Endothelial cell of umbilical vein (primary cell): ENCODE results near the gene CHSY1. TPM values are rescaled to one million over a fixed set of nuclear protein-coding genes. Genes with fewer than 3 reads are reported as not detected.
A peak's percentile ranks its signal among the peaks of the same experiment; 100 is the strongest.

ENCODE experiments used
- BruUV-seq: library from RNA; stranded (reverse); fragments of 400-500 nt; replicated peaks from 2 replicates; lab custom pipeline; 2021; lab: Mats Ljungman, UMichigan
- CTCF ChIA-PET: fragments of 300-600, 350-600 bp; sonication (Branson Sonifier 250); formaldehyde crosslinking; loops from one replicate; lab custom pipeline; 2021; ENCODE audit warnings: antibody characterized with exemption, inconsistent platforms; lab: Charles Lee
- POLR2A ChIA-PET: fragments of 300-600, 350-600 bp; sonication (Branson Sonifier 250); formaldehyde crosslinking; loops from one replicate; lab custom pipeline; 2021; ENCODE audit warnings: antibody characterized with exemption, inconsistent platforms; lab: Charles Lee
- DNase-seq: peaks from one replicate; pipeline ENCODE4 v3.0.0-alpha.2; 2011; ENCODE audit warnings: low read depth, low spot score
- FAIRE-seq: peaks from 2 replicates; lab custom pipeline; 2011; peaks lifted over from hg19 to GRCh38; lab: Jason Lieb, UNC
- H2AFZ ChIP-seq: 2 replicates; pipeline ENCODE4 v1.6.0; 2012; ENCODE audit warnings: low read depth, low read length, control low read depth, inconsistent platforms
- H3K27ac ChIP-seq: 2 replicates; pipeline ENCODE4 v1.5.1; 2011; ENCODE audit warnings: low read depth, mild to moderate bottlenecking, control low read depth, low read length, moderate library complexity; ENCODE audit not compliant: insufficient read depth
- H3K27me3 ChIP-seq, 2 experiments: 2 replicates each; pipeline versions ENCODE4 v1.6.0 to v1.6.1; 2011; ENCODE audit warnings: low read length in 2 of 2, mixed read lengths in 1 of 2; ENCODE audit not compliant: control insufficient read depth in 2 of 2, insufficient read depth in 2 of 2
- H3K36me3 ChIP-seq, 2 experiments: 2 replicates in 1 of 2; 3 replicates in 1 of 2; pipeline ENCODE4 v1.5.1; 2011; ENCODE audit warnings: low read length in 2 of 2, mild to moderate bottlenecking in 1 of 2, moderate library complexity in 1 of 2; ENCODE audit not compliant: control insufficient read depth in 2 of 2, insufficient read depth in 2 of 2; ENCODE audit errors: extremely low read depth in 1 of 2
- H3K4me1 ChIP-seq: 3 replicates; pipeline ENCODE4 v1.5.1; 2011; ENCODE audit warnings: mild to moderate bottlenecking, low read length; ENCODE audit not compliant: control insufficient read depth, insufficient read depth; ENCODE audit errors: extremely low read depth
- H3K4me2 ChIP-seq: 2 replicates; pipeline ENCODE4 v1.6.1; 2011; ENCODE audit warnings: low read length, control low read depth, mixed read lengths; ENCODE audit not compliant: insufficient read depth
- H3K4me3 ChIP-seq, 3 experiments: fragments of 200-600 bp in 1 of 3; sonication (generic), shearing (Covaris generic) in 1 of 3; replicated peaks in 1 of 3; 2 replicates each; pipeline ENCODE4 v1.5.1; 2011 to 2016; ENCODE audit warnings: control low read depth in 3 of 3, low read length in 3 of 3, mild to moderate bottlenecking in 2 of 3, inconsistent platforms in 1 of 3, low read depth in 1 of 3, moderate library complexity in 1 of 3; ENCODE audit not compliant: insufficient read depth in 1 of 3
- H3K79me2 ChIP-seq: 2 replicates; pipeline ENCODE4 v1.6.0; 2012; ENCODE audit warnings: low read length, inconsistent platforms; ENCODE audit not compliant: control insufficient read depth, insufficient read depth
- H3K9ac ChIP-seq: replicated peaks from 2 replicates; pipeline ENCODE3; 2011; ENCODE audit warnings: low read length, control low read depth; ENCODE audit not compliant: insufficient read depth; ENCODE audit errors: extremely low read depth
- H3K9me1 ChIP-seq: replicated peaks from 3 replicates; pipeline ENCODE4 v1.6.0; 2011; ENCODE audit warnings: mild to moderate bottlenecking, low read length; ENCODE audit not compliant: control insufficient read depth, insufficient read depth; ENCODE audit errors: extremely low read depth
- H3K9me3 ChIP-seq: replicated peaks from 2 replicates; pipeline ENCODE4 v1.5.1; 2012; ENCODE audit warnings: low read length, inconsistent platforms; ENCODE audit not compliant: control insufficient read depth, insufficient read depth
- H4K20me1 ChIP-seq: replicated peaks from 2 replicates; pipeline ENCODE3; 2011; ENCODE audit warnings: mild to moderate bottlenecking, low read length; ENCODE audit not compliant: control insufficient read depth, insufficient read depth; ENCODE audit errors: extremely low read depth
- CTCF ChIP-seq, 2 donors: IDR thresholded peaks; 1 replicate in 1 of 2; 2 replicates in 1 of 2; pipeline ENCODE4 v1.5.1; 2011; ENCODE audit warnings: low read length in 2 of 2, mild to moderate bottlenecking in 2 of 2, moderate library complexity in 2 of 2, control low read depth in 1 of 2, inconsistent platforms in 1 of 2, low read depth in 1 of 2; ENCODE audit not compliant: insufficient read depth in 1 of 2; ENCODE audit errors: extremely low read depth in 1 of 2
- EZH2 ChIP-seq: IDR thresholded peaks from 2 replicates; pipeline ENCODE4 v1.6.1; 2012; ENCODE audit warnings: borderline replicate concordance, low read depth, mild to moderate bottlenecking, moderate library complexity, low read length, inconsistent platforms; ENCODE audit not compliant: severe bottlenecking
- FOS ChIP-seq: IDR thresholded peaks from 2 replicates; pipeline ENCODE4 v1.6.1; 2011; ENCODE audit warnings: mild to moderate bottlenecking, low read length, moderate library complexity, borderline replicate concordance; ENCODE audit not compliant: insufficient read depth
- GATA2 ChIP-seq: IDR thresholded peaks from 2 replicates; pipeline ENCODE4 v1.7.0; 2011; ENCODE audit warnings: low read depth, mild to moderate bottlenecking, moderate library complexity, mixed read lengths, low read length; ENCODE audit not compliant: insufficient read length, insufficient read depth
- JUN ChIP-seq: IDR thresholded peaks from 2 replicates; pipeline ENCODE4 v1.6.1; 2011; ENCODE audit warnings: borderline replicate concordance, low read depth; ENCODE audit not compliant: insufficient read length, insufficient read depth
- MAX ChIP-seq: IDR thresholded peaks from 2 replicates; pipeline ENCODE4 v1.6.1; 2011; ENCODE audit not compliant: insufficient read depth, insufficient read length
- MYC ChIP-seq: IDR thresholded peaks from one replicate; pipeline ENCODE4 v1.6.1; 2011; ENCODE audit warnings: mild to moderate bottlenecking, low read depth, low read length
- POLR2A ChIP-seq: IDR thresholded peaks from 2 replicates; pipeline ENCODE4 v1.6.1; 2012; ENCODE audit warnings: low read depth, mild to moderate bottlenecking, control low read depth, low read length
- POLR2AphosphoS5 ChIP-seq: IDR thresholded peaks from 2 replicates; pipeline ENCODE4 v1.6.1; 2012; ENCODE audit warnings: low read depth, mild to moderate bottlenecking, control low read depth, low read length, moderate library complexity; ENCODE audit not compliant: insufficient read depth
- dilution Hi-C: fragments of 300-500 bp; cut with MboI; formaldehyde crosslinking; loops from one replicate; pipeline ENCODE4 v1.15.0; 2019; ENCODE audit warnings: low sequenced_read_pairs; ENCODE audit not compliant: extremely low pct_ligation_motif_present
- intact Hi-C: fragments of 100-400 bp; cut with micrococcal nuclease; formaldehyde crosslinking; loops from one replicate; pipeline ENCODE4 v1.10.0; 2022
- polyA plus RNA-seq, 4 experiments: library from polyadenylated mRNA; depleted of rRNA in 3 of 4; stranded (reverse) in 3 of 4; unstranded in 1 of 4; fragments of >200 nt; gene quantifications; 2 replicates each; pipeline versions ENCODE4 v1.2.1 to v1.2.3, GENCODE V29; 2011 to 2012; ENCODE audit warnings: missing spikeins in 1 of 4
- total RNA-seq: library from RNA; stranded (reverse); gene quantifications from 2 replicates; pipeline ENCODE4 v1.2.3, GENCODE V29; 2021

Gene CHSY1
- total and polyA plus RNA-seq, 2 donors (not counting 3 experiments of a cell fraction or from before 2014, with no cell fraction given), result 23.7 to 50.8 TPM

DNA sequence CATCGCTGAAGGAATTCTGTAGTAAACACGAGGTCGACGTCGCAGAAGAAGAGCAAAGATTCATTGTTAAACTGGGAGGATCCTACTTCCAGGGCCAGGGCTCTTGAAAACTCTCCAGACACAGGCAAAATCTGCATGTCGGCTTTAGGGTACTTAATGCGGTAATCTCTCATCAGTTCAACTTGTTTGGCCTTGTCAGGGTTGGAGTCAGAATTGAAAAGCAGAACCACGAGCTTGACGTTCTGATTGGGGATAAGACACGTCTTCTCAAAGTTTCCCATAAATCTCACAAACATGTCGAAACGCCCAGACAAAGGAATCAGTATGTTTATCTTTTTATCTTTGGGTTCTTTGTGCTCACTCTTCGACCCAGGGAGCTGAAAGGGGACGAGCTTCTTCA is 74.0 kb downstream of the CHSY1 start:
- ChIA-PET POLR2A (no interaction called here), CTCF (interaction anchor here (0.7 to 1.5 kb wide), 2 partner anchors 10 to 18 kb away, joined by 3 to 8 read pairs; no protein-coding TSS in a partner anchor)
- H3K9me3 ChIP-seq, result no peaks in the 10 kb centered on the region
- no TSS peak for BruUV-seq
- peak overlapping the region; percentile 68 for H3K27ac ChIP-seq
- dilution Hi-C loops, result no loop called here
- no peaks in the 10 kb centered on the region for H3K27me3 ChIP-seq
- no peaks in the 10 kb centered on the region for H4K20me1 ChIP-seq
- peaks cover 38% of the 10 kb centered on the region for H3K4me1 ChIP-seq
- no peaks in the 10 kb centered on the region for H3K9me1 ChIP-seq
- no peak overlapping the region for H3K4me3 ChIP-seq
- DNase-seq (no peak), FAIRE-seq (peak; percentile 24)
- H3K4me2 ChIP-seq, result no peak overlapping the region
- intact Hi-C loops, result loop anchor here (1.0 to 10.0 kb wide), 3 partner anchors 47 to 163 kb away; no protein-coding TSS in a partner anchor
- peaks cover 31% of the 10 kb centered on the region for H3K79me2 ChIP-seq
- TF ChIP-seq EZH2 (no peak), MYC (no peak)
- H3K9ac ChIP-seq, result no peak overlapping the region
- H2AFZ ChIP-seq, result no peak overlapping the region
- H3K36me3 ChIP-seq, result peaks cover 0 to 7% of the 10 kb centered on the region in 2 experiments

DNA sequence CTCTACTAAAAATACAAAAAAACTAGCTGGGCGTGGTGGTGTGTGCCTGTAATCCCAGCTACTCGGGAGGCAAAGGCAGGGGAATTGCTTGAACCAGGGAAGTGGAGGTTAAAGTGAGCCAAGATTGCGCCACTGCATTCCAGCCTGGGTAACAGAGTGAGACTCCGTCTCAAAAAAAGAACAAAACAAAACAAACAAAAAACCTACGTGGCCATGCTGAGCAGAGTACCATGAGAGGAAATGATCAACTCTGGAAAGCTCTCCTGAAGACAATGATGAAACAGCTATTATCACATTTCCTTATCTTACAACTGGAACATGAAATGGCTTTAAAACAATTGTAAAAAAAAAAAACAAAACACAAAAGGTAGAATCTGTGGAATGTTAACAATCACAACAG is 75.2 kb downstream of the CHSY1 start:
- Histone ChIP-seq H3K4me2 (peak overlapping the region; percentile 50), H3K79me2 (peaks cover 18% of the 10 kb centered on the region), H3K9ac (no peak overlapping the region), H4K20me1 (no peaks in the 10 kb centered on the region), H3K9me1 (no peaks in the 10 kb centered on the region), H3K27me3 (no peaks in the 10 kb centered on the region), H3K36me3 (peaks cover 0 to 7% of the 10 kb centered on the region in 2 experiments), H3K27ac (peak overlapping the region; percentile 68), H3K4me1 (peaks cover 27% of the 10 kb centered on the region), H3K9me3 (no peaks in the 10 kb centered on the region), H3K4me3 (no peak overlapping the region), H2AFZ (no peak overlapping the region)
- TF ChIP-seq EZH2 (no peak), POLR2AphosphoS5 (peak; percentile 54), MAX (no peak), JUN (peak; percentile 68), POLR2A (no peak), GATA2 (peak; percentile 77), MYC (no peak), CTCF (IDR thresholded peaks at IDR 0.05; ENCODE audit: extremely low read depth in 1 of 2, insufficient read depth in 1 of 2, low read depth in 1 of 2, low read length in 2 of 2) (no peak), FOS (no peak)
- peak; percentile 86 for FAIRE-seq
- ChIA-PET POLR2A (interaction anchor here (0.6 to 1.6 kb wide), 8 partner anchors 8 to 75 kb away, joined by 3 to 7 read pairs (median 3); partner anchors contain the start of gene CHSY1), CTCF (interaction anchor here (0.7 to 1.6 kb wide), 9 partner anchors 8 to 85 kb away, joined by 3 to 8 read pairs (median 4); no protein-coding TSS in a partner anchor)
- TSS peak; percentile 29 for BruUV-seq
- intact Hi-C loops (loop anchor here (1.0 to 10.0 kb wide), 5 partner anchors 9 to 162 kb away; no protein-coding TSS in a partner anchor), dilution Hi-C loops (no loop called here)
- peak; percentile 79 for DNase-seq
